GM19025 (cell line): ENCODE results near the gene AGGF1.
"Not testable (repeated sequence)": the region's sequence is repeated elsewhere in the genome, so short reads cannot be mapped to it uniquely, and the experiment has no call there.

Experiments used
- ATAC-seq: cut with Tn5 transposase; IDR thresholded peaks from one replicate; pipeline ENCODE4 v1.9.1; 2021; ENCODE audit warnings: mild to moderate bottlenecking, low read depth, moderate library complexity; ENCODE audit not compliant: unreplicated experiment

Gene AGGF1, protein sequence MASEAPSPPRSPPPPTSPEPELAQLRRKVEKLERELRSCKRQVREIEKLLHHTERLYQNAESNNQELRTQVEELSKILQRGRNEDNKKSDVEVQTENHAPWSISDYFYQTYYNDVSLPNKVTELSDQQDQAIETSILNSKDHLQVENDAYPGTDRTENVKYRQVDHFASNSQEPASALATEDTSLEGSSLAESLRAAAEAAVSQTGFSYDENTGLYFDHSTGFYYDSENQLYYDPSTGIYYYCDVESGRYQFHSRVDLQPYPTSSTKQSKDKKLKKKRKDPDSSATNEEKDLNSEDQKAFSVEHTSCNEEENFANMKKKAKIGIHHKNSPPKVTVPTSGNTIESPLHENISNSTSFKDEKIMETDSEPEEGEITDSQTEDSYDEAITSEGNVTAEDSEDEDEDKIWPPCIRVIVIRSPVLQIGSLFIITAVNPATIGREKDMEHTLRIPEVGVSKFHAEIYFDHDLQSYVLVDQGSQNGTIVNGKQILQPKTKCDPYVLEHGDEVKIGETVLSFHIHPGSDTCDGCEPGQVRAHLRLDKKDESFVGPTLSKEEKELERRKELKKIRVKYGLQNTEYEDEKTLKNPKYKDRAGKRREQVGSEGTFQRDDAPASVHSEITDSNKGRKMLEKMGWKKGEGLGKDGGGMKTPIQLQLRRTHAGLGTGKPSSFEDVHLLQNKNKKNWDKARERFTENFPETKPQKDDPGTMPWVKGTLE

DNA sequence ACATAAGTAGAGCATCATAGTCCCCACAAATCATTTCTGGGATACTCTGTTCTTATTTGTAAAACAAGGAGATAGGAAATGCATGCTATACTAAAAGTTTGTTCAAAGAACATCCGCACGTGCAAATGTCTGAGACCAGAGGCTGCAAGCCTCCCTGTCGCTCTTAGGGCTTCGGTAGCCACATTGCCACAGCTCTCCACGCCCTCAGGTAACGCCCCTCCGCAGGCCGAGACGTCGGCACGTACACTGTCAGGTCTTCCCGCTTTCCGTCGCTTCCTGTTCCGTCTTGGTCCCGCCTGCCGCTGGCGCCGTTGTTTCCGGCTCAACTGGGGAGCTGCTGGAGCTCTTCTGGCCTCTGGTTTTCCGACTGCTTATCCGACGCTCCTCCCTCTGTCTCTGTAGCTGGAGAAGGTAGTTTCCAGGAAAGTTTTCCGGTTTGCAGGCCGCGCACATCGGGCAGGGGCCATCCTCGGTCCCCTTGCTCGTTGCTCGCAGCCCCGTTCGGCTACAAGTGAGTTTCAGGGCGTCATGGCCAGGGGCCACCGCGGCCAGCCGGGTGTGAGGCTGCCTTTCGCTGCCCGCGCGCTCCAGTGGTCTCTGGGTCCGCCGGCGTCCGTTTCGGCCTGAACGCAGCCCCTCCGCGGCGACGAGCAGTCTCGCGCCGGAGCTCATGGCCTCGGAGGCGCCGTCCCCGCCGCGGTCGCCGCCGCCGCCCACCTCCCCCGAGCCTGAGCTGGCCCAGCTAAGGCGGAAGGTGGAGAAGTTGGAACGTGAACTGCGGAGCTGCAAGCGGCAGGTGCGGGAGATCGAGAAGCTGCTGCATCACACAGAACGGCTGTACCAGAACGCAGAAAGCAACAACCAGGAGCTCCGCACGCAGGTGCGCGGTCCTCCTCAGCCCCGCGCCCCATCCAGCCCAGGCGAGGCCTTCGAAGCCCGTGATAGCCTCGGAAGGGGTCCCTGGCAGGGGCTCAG lies at the start of gene AGGF1:
Gene AGGF1, plus strand, starts transcription at position 308 of the 975 bp plus-strand sequence. Its CDS starts 363 bp downstream, at position 671.
- ATAC-seq: peak; percentile 96

DNA sequence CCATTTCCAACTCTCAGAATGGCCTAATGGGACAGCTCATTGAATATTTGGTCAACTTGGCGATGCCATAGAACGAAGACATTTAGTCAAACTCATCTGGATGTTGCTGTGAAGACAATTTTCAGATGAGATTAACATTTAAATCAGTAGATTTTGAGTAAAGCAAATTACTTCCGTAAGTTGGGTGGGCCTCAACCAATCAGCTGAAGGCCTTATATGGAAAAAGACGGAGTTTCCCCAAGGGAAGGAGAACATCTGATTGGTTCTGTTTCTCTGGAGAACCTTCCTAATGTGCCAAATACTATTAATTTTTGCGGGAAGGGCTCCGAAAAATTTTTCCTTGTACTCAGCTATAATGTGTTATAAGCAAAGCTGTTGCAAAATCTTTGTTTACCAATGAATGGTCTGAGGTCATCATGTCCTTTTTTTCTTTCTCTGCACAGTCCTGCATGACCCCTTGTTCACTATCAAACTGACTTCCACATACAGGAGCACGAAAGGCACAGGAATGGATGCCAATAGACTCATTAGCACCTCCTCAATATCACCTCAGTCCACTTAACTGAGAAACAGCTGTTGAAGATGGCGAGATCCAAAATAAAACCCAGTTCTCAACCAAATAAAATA lies 49.6 kb upstream of the AGGF1 start:
- ATAC-seq: no peak

DNA sequence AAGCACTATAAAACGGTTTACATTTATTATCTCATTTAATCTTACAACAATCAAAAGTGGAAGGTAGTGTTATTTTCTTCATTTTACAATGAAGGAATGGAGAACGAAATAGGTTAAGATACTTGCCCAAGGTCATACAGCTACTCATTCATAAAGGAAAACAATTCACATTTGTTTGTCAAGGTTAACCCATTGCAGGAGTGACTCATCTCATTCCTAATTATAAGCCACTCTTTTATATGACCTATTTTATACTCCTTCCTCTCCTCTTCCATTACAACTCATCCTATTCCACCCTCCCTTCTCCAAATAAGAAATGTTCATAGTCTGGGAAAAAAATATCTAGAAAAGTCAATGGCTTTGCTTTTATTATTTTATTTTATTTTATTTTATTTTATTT lies 47.8 kb upstream of the AGGF1 start:
- no peak for ATAC-seq

DNA sequence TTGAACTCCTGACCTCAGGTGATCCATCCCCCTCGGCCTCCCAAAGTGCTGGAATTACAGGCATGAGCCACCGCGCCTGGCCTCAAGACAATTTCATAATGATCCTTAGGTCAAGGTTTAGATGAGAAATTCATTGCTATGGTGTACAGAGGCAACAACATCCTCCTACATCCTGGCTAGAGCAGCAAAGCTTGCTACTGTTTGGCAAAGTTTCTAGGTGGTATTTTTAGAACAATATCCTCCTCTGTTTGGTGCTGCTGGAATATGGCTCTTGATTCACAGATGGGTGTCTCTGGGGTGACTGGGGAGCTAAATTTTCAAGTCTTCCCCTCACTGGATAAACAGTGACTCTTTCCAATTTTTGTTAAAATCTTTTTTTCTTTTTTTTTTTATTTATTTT lies 46.7 kb upstream of the AGGF1 start:
- no peak for ATAC-seq

DNA sequence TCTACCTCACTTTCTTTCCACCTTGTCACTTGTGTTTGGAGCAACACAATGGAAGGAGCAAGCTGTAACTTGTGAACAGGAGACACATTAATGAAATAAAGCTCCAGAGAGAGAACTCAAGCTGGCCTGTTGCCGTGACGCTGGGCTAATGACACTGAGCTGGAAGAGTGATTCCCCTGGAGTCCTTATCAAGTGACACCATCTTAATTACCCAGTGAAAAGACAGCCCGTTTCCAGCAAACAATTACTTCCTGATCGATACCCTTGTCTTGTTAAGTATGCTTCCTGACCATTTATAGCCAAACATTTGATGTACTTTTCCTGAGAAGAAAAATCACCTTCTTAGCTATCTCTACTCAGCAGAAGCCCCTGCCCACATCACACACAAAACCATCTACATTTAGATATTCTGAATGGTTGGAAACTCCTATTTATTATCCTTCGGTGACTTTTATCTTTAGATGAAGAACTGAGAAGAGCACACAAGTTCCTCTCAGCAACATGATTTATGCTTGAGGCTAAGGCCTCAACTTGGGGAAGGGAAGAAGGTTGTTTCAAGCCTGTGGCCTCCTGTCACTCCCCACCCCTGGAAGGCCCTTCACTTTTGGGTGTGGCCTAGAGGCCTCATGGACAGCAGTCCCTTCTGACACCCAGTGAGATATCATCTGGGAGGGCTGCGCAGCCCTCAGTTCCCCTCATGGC lies 43.2 kb upstream of the AGGF1 start:
- ATAC-seq: no peak

DNA sequence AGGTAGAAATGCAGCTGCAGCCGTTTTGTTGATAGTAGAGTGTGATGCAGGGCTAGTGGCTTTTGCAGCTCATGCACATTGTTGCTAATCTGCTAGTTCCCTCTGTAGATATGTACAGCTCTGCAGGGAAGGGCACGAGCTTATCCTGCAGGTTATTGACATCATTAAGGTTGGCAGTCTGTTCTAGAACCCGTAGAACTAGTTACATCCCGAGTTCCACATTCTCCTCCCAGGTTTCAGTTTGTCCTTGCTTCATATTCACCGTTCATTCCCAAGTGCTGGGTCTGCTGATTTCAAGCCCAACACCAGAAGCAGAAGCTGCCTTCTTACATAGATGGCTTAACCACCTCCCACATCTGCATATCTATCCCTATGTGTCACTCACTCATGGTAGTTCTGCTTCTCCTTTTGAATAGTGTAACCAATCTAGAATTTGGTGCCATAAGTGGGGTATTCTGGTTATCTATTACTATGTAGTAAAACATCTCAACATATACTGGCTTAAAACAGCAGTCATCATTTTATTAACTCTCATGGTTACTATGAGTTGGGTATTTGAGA lies 39.2 kb upstream of the AGGF1 start:
- no peak for ATAC-seq

DNA sequence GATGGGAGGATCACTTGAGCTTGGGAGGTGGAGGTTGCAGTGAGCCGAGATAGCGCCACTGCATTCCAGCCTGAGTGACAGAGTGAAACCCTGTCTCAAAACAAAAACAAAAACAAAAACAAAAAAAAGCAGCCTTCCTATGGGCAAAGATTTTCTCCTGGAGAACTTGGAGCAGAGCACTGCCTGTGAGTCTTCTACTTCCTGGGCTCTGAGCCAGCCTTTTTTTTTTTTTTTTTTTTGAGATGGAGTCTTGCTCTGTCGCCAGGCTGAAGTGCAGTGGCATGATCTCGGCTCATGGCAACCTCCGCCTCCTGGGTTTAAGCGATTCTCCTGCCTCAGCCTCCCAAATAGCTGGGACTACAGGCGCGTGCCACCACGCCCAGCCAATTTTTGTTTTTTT lies 36.8 kb upstream of the AGGF1 start:
- ATAC-seq: not testable (repeated sequence)

DNA sequence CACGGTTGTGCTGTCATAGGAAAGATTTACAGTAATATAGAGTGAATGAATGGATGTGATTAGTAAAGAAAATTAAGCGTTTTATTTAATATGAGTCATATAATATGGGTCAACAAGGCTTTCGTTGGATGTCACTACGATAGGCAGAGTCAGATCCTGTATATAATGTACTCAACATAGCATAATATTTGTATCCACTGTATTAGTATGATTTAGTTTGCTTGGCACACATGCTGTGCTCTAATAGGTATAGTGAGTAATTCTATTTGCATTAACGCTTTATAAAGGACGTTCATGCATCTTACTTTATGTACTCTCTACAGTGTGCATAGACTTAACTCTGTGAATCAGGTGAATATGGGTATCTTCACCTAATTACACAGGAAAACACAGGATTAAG lies 35.9 kb upstream of the AGGF1 start:
- ATAC-seq: no peak

DNA sequence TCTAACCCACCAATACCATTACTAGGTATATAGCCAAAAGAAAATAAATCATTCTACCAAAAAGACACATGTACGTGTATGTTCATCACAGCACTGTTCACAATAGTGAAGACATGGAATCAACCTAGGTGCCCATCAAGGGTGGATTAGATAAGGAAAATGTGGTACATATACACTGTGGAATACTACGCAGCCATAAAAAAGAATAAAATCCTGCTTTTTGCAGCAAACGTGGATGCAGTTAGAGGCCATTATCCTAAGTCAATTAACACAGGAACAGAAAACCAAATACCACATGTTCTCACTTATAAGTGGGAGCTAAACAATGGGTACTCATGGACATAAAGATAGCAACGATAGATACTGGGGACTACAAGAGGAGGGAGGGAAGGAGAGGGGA lies 32.0 kb upstream of the AGGF1 start:
- ATAC-seq: not testable (repeated sequence)

DNA sequence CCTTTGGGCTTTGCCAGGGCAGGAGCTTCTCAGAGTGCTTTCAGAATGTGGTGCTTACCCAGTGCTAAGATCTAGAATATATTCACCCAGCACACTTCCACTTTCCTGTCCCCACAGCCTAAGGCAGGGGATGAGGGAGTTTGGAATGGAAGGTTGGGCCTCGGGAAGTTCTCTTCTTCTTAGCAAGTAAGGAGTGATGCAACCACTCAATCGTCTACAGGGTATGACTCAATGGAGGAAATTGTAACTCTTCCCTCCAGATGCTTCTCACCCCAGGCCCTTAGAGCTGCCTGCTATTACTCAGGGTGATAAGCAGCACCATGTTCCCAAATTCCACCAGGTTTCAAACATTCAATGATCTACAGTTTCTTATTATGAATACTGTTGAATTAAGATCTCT lies 30.8 kb upstream of the AGGF1 start:
- ATAC-seq: no peak

DNA sequence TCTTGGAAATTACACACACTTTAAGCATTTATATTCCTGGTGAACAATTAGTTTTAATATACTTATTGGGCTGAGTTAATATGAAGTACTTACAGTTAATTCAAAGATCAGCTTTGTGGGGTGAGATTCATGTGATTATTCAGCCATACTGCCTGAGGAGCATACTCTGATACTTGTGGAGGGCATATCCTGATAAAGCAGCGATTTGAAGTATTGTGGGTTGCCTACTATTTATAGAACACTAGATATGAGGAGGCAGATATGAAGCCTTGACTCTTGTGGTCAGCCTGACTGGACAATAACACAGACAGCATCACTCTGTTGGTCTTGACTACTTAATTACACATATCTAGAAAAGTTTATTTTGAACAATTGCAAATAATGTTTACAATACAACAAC lies 27.0 kb upstream of the AGGF1 start:
- ATAC-seq: no peak

DNA sequence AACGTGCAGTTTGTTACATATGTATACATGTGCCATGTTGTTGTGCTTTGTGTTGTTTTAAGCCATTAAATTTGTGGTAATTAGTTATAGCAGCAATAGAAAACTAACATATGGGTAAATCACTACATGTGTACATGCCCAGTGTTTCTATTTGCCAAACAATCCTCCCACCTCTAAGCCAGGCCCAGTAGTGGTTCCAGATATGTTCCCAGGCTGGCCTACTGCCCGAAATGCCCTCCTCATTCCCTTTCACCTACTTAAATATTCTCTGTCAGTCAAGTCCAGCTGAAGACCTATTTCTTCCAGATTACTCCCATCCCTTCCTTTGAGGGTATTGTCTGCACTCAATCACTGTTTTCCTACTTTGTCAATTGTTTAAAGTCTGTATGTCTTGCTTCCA lies 24.1 kb upstream of the AGGF1 start:
- ATAC-seq: no peak

DNA sequence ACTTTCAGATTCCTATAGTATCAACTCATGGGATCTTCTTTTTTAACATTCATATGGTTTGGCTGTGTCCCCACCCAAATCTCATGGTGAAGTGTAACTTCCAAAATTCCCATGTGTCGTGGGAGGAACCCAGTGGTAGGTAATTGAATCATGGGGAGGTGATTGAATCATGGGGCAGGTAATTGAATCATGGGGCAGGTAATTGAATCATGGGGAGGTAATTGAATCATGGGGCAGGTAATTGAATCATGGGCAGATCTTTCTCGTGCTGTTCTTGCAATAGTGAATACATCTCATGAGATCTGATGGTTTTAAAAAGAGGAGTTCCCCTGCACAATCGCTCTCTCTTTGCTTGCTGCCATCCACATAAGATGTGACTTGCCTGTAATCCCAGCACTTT lies 21.8 kb upstream of the AGGF1 start:
- ATAC-seq: no peak

DNA sequence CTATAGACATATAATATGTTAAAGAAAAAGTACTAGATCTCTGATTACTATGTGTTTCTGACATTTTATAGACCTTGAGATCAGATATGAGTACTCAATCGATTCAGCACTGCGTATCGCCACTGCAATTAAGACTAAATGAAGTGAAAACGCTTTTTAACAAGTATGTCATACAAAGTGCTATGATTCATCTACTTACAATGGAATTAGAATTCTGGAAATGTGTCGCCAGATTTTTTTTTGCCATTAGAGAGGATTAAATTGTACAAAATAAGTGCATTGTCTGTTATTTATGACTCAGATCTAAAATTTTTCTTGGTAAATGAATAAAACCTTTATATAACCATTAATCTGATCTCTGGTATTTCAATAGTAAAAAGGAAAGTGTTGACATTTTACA lies 20.0 kb upstream of the AGGF1 start:
- no peak for ATAC-seq

DNA sequence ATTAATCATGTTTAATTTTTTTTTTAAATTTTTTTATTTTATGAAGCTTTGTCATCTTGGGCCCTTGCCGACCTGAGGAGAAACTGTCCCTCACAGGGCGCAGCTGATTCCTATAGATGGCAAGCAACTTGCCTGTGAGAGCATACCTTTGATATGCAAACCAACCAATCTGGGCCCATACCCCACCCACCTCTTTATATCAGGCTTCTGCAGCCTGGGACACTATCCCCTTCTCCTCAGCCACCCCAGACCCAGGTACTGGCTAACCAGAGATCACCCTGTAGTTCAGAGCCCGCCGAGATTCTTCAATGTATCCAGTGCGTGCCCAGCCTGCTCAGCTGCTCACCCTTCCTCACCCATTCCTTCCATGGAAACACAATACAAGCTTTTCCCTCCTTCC lies 18.7 kb upstream of the AGGF1 start:
- no peak for ATAC-seq

DNA sequence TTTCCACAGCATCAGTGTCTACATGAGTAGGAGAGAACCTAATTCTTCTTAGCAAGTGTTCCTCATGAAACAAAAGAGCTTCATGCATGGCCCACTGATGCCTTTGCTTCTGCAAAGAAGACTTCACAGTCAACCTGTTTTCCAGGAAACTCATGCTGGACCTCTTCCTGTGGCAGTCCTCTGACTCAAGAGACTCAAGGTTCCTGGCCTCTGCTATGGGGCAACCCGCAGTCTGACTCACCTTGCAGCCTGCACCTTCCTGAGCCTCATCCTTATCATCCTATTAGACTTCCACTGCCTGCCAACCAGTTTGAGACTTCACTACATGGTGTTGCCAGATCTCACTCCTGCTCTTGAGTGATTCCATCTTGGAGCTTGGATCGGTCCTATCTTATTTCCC lies 17.6 kb upstream of the AGGF1 start:
- ATAC-seq: no peak

DNA sequence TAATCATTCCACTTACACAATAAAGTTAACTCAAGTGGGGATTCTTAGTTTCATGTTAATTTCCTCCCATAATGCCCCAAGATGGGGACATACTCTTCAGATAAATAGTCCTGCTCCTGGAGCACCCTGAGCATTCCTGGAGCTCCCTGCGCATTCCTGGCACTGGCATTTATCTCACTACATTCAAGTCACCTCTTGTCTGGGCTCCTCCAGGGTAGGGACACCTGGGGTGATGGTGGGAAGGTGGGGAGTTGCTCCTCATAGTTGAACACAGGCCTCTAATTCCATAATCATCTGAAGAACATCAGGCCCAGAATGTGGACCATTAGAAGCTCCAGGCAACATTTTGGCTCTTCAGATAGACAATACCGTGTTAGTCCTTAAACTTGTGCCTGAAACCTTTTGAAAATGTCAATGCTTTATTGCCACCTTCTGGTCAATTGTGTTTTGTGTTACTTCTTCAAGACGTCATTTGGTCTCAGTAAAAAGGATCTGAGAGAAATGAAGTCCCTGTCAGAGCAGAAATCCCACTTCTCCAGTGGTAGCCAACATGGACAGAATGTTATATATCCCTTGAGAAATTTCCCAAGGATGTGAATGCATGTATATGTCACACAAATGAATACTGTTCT lies 14.2 kb upstream of the AGGF1 start:
- no peak for ATAC-seq

DNA sequence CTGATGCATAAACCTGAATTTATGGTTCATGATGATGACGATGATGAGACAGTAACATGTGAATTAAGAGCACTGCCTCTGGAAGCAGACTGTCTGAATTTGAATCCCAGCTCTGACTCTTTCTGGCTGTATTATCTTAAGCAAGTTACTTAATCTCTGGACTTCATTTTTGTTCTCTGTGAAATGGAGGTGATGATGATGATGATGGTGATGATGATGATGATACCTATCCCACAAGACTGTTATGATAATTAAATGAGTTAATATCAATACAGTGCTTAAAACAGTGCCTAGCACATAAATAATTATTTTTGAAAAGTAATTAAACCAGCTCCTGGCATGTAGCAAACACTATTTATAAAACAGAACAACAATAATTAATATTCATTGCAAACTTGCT lies 13.2 kb upstream of the AGGF1 start:
- ATAC-seq: no peak

DNA sequence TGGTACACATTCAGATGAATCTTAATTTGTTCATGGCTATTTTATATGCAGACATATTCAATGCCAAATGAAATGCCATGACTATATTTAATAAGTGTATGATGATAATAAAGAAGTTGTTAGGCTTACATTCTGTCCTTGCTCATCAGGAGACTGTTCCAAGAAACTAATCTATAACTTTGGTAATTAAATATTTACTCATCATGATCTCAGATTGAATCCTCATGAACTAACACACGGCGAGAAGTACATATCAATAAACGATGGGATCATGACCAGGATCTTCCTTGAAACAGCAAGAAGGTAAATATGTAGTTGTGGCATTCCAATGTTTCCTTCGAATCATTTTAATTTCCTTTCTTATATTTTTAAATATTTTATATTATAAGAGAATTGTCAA lies 12.5 kb upstream of the AGGF1 start:
- ATAC-seq: no peak
